ENCODE data around the gene LSM2.
"Not testable (repeated sequence)": the region's sequence is repeated elsewhere in the genome, so short reads cannot be mapped to it uniquely, and the experiment has no call there.

The LSM2 gene

GRCh38 chr6:31797588-31797987, 9.2 kb downstream of the LSM2 start:
- no peak for DNase-seq (ENCODE audit: low read depth)

GRCh38 chr6:31796993-31797385, 9.8 kb downstream of the LSM2 start:
- no peak for DNase-seq (ENCODE audit: low read depth)

GRCh38 chr6:31795616-31796298, 11.0 kb downstream of the LSM2 start, which contains the start of gene VARS1:
Gene VARS1, minus strand, starts transcription at chr6:31795752. Its CDS starts 535 bp downstream, at chr6:31795217.
- peak; percentile 67 for DNase-seq (ENCODE audit: low read depth)

- DNase-seq (ENCODE audit: low read depth): no peak
These were observed 11.7 kb downstream of the LSM2 start for GRCh38 chr6:31794866-31795615.

GRCh38 chr6:31794294-31794865, 12.4 kb downstream of the LSM2 start:
- no peak for DNase-seq (ENCODE audit: low read depth)

GRCh38 chr6:31793927-31794245, 12.9 kb downstream of the LSM2 start:
- DNase-seq (ENCODE audit: low read depth): not testable (repeated sequence)

GRCh38 chr6:31792761-31793171, 14.0 kb downstream of the LSM2 start:
- DNase-seq (ENCODE audit: low read depth): no peak

- DNase-seq (ENCODE audit: low read depth): no peak
These were observed 14.7 kb downstream of the LSM2 start for GRCh38 chr6:31792090-31792374.

- DNase-seq (ENCODE audit: low read depth): no peak
These were observed 15.3 kb downstream of the LSM2 start for GRCh38 chr6:31791324-31792089.

- no peak for DNase-seq (ENCODE audit: low read depth)
These were observed 21.3 kb downstream of the LSM2 start for GRCh38 chr6:31785475-31785874.

- no peak for DNase-seq (ENCODE audit: low read depth)
These were observed 22.5 kb downstream of the LSM2 start for GRCh38 chr6:31784098-31784925.

GRCh38 chr6:31782126-31782855, 24.5 kb downstream of the LSM2 start:
- DNase-seq (ENCODE audit: low read depth): no peak

GRCh38 chr6:31781244-31782125, 25.3 kb downstream of the LSM2 start:
- DNase-seq (ENCODE audit: low read depth): no peak

- DNase-seq (ENCODE audit: low read depth): no peak
These were observed 26.1 kb downstream of the LSM2 start for GRCh38 chr6:31780507-31781243.

GRCh38 chr6:31779908-31780307, 26.9 kb downstream of the LSM2 start:
- DNase-seq (ENCODE audit: low read depth): no peak

GRCh38 chr6:31778999-31779885, 27.5 kb downstream of the LSM2 start:
- DNase-seq (ENCODE audit: low read depth): no peak

GRCh38 chr6:31778193-31778592, 28.6 kb downstream of the LSM2 start:
- DNase-seq (ENCODE audit: low read depth): no peak

- no peak for DNase-seq (ENCODE audit: low read depth)
These were observed 29.1 kb downstream of the LSM2 start for GRCh38 chr6:31777667-31778050.

Measured in stimulated activated CD8-positive, alpha-beta memory T cell treated with anti-CD3 and anti-CD28 coated beads, Interleukin-7, amount 100 ng/mL, for 24 hours (primary cell).